ENCODE data around the gene WASHC2C.
A peak's percentile ranks its signal among the peaks of the same experiment; 100 is the strongest.
"Not testable (repeated sequence)": the region's sequence is repeated elsewhere in the genome, so short reads cannot be mapped to it uniquely, and the experiment has no call there.

The WASHC2C gene

DNA sequence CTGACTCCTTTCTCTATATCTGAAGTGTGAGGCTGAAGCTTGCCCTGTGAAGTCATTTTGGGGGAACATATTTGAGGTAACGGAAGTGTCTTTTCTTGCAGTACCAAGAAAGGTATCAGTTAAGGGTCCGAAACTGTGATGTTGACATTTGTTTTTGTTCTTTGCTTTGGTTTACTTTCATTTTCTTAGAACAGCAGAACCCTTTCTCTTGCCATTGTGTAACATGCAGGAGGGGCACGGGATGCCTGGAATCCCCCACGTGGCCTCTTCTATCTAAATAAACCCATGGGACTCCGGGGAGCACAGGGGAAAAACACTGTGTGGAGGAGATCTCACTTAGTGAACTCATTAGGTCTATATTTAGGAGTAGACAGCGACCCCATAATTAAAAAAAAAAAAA lies 34.6 kb downstream of the WASHC2C start:
- not testable (repeated sequence) for DNase-seq (ENCODE audit: low spot score)

- not testable (repeated sequence) for DNase-seq (ENCODE audit: low spot score)
Measured at GRCh38 chr10:45763037-45763436, 36.0 kb downstream of the WASHC2C start.

DNA sequence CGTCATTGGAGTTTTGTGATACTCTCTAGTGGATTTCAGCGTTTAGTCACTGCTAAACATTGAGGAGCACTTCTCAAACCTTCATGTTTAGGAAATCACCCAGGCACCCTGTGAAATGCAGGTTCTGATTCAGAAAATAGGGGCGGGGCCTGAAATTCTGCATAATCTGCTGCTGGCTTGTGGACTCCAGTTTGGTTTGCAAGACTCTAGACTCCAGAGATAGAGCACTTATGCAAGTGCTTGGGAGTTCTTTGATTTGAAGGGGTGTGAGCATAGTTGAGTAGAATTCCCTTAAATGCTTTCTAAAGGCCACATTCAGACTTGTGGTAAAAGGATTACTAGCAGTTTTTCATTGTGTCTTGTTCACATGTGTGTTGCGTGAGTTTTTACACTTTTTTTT lies 41.3 kb downstream of the WASHC2C start:
- DNase-seq (ENCODE audit: low spot score), result not testable (repeated sequence)

GRCh38 chr10:45771757-45772461 lies 44.8 kb downstream of the WASHC2C start:
- DNase-seq (ENCODE audit: low spot score), result not testable (repeated sequence)

- not testable (repeated sequence) for DNase-seq (ENCODE audit: low spot score)
Measured at GRCh38 chr10:45786217-45786616, 59.2 kb downstream of the WASHC2C start.

GRCh38 chr10:45787212-45787741 lies 60.2 kb downstream of the WASHC2C start:
- DNase-seq (ENCODE audit: low spot score), result not testable (repeated sequence)

DNA sequence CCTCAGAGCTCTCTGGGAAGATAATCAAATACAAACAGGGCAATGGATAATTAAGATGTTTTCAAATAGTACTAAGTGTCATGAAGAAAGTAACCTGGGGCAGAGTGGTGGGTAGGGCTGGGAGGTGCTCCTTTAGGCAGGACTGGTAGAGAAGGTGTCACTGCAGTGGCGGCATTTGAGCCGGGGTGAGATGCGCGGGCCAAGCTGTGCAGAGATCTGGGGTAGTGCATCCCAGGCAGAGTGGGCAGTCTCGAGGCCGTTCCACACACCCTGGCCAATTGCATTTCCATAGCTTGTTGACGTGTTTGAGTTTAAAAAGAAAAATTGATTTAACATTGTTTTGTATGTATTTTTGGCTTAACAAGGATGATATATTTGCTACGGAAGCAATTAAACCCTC lies 62.9 kb downstream of the WASHC2C start:
- DNase-seq (ENCODE audit: low spot score), result not testable (repeated sequence)

DNA sequence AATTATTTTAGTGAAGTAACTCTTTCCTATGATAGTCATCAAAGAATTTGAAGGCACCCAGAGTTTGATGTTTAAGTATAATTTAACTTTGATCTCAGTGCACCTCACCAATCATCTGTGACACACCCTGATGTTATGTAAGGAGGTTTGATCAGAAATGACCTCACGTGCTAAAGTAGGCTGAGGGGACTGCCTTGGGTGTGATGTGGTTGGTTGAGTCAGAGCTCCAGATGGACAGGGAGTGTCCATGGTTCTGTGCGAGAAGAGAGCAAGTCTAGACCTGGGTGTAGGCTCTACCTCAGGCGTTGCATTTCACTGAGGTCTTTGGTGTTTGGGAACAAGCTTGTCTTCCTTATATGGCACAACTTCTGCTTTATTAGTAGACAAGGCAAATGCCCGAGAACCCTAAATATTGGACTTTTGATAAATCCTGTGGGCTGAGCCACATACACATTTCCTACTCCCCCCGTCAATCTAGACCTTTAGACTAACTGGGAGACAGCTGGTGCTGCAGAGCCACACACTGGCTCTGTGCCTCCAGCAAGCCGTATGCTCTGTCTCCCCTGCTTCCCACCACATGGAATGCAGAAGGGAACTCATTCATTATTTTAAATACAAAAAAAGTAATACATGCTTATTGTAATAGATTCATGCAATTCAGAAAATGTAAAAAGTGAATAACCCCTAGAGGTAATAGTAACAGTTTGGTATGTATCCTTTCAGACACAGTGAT lies 63.8 kb downstream of the WASHC2C start:
- not testable (repeated sequence) for DNase-seq (ENCODE audit: low spot score)

GRCh38 chr10:45794761-45795160 lies 67.7 kb downstream of the WASHC2C start:
- not testable (repeated sequence) for DNase-seq (ENCODE audit: low spot score)

GRCh38 chr10:45803060-45804010 lies 76.3 kb downstream of the WASHC2C start:
- not testable (repeated sequence) for DNase-seq (ENCODE audit: low spot score)

GRCh38 chr10:45804996-45805395 lies 77.9 kb downstream of the WASHC2C start:
- not testable (repeated sequence) for DNase-seq (ENCODE audit: low spot score)

DNA sequence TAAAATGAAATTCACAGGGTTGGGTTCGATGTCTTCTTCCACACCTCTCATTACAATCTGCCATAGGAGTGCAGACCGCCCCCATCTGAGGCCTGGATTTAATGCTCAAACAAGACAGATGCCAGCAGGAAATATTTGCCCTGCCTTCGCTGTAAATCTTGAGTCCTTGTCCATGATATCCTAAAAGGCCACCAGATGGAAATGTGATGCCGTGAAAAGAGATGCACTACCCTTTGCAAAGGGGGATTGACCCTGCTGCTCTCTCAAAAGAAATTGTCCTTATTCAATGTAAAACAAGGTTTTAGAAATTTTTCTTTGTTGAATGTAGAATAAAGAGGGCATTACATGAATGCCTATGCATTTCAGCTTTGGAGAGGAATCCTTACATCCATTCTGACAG lies 82.8 kb downstream of the WASHC2C start:
- peak; percentile 10 for DNase-seq (ENCODE audit: low spot score)

DNA sequence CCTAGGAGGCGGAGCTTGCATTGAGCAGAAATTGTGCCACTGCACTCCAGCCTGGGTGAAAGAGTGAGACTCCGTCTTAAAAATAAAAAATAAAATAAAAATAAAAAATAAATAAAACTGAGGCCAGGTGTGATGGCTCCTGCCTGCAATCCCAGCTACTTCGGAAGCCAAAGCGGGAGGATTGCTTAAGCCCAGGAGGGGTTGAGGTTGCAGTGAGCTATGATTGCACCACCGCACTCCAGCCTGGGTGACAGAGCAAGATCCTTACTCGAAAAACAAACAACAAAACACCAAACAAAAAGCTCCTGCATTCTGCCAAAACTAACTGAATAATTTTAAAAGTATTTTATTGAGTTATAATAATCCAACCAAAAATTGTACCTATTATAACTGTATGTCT lies 84.0 kb downstream of the WASHC2C start:
- DNase-seq (ENCODE audit: low spot score), result no peak

DNA sequence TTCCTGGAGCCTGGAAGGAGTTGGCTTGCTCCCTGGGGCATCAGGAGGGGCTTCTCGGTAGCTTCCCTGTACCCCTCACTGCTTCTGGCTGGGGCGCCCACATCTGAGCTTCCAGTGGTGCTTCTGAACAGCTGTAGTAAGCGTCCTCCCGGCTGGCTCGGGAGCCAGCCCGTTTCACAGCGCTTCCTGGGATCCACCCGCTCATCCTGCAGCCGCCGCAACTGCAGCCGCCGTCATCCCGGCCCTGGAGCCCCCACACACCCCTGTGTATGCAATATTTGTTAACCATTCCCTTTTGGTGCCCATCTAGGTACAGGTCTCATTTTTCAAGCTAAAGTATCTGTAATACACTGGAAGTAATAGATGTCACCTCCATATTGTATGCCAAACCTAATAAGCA lies 85.9 kb downstream of the WASHC2C start:
- DNase-seq (ENCODE audit: low spot score), result not testable (repeated sequence)

DNA sequence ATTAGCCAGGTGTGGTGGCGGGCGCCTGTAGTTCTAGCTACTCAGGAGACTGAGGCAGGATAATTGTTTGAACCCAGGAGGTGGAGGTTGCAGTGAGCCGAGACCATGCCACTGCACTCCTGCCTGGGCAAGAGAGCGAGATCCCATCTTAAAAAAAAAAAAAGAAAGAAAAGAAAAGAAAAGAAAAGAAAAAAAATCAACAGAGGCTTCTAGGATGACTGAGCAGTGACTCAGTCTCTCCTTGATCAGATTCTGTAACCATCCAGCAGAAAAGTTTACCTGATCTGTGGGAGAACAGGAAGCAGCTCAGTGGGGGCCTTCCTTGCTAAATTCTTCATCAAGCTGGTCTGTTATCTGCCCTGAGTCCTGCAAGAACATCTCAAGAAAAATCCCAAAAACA lies 87.1 kb downstream of the WASHC2C start:
- DNase-seq (ENCODE audit: low spot score), result not testable (repeated sequence)

GRCh38 chr10:45817130-45817859 lies 90.2 kb downstream of the WASHC2C start:
- no peak for DNase-seq (ENCODE audit: low spot score)

DNA sequence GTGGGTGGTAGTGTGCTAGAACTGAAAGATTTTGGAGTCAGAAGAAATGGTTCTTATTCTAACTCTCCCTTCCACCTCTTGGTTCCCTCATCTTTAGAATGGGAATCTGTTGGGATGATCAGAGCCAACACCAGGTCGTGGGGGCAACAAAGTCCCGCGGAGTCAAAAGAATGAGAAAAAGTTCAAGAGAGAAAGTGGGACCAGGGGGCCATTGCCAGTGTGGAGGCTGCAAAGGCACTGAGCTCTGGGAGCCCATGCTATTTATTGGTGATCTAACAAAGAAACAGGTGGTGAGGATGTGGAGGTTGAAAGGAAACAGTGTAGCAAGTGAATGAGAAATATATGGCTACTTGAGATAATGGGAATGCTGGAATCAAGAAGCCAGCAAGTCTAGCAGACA lies 90.8 kb downstream of the WASHC2C start:
- DNase-seq (ENCODE audit: low spot score), result no peak

GRCh38 chr10:45819552-45819951 lies 92.5 kb downstream of the WASHC2C start:
- DNase-seq (ENCODE audit: low spot score), result no peak

DNA sequence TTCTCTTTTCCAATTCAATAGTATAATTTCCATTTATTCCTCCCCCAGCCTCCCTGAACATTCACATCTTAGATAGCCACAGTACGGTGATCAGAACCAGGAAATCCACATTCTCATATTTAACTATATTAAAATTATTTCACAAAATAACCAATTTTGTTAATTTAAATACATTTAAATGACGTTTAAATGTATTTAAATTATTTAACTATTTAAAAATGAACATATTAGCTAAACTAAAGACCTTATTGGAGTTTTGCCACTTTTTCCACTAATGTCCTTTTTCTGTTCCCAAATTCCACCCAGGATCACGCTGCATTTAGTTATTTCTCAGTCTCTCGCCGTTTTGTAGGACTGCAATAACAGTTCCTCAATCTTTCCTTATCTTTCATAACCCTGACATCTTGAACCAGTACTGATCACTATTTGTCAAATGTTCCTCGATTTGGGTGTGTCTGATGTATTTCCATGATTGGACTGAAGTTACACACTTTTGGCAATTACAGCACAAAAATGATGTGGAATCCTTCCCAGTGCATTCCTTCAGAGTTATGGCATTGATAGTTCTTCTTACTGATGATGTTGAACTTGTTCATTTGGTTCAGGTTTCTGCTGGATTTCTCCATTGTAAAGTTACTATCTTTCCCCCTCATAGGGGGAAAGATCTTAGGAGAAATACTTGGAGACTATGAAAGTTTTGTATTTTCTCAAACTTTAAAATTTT lies 93.2 kb downstream of the WASHC2C start:
- DNase-seq (ENCODE audit: low spot score), result not testable (repeated sequence)

DNA sequence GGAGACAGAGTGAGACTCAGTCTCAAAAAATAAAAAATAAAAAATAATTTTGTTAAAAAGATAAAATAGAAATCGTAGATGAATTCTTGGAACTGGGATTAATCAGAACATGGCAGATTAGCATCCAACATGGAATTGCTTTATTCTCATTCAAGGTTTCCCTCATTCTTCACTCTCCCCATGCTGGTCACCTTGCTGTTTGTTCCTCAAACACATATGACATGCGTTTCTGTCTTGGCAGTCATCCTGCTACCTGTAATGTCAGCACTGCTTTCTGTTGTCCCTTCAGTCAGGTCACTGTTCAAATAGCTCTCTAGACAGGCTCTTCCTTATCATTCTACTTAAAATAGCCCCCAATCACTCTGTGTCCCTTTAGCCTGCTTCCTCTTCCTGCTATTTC lies 95.9 kb downstream of the WASHC2C start:
- DNase-seq (ENCODE audit: low spot score), result not testable (repeated sequence)

Data from AG08395 (cell line).